Endothelial cell of umbilical vein (primary cell): ENCODE data around the gene ZNF800.

Experiments used
- CTCF ChIP-seq, 2 donors: IDR thresholded peaks; 1 replicate in 1 of 2; 2 replicates in 1 of 2; pipeline ENCODE4 v1.5.1; 2011; ENCODE audit warnings: low read length in 2 of 2, mild to moderate bottlenecking in 2 of 2, moderate library complexity in 2 of 2, control low read depth in 1 of 2, inconsistent platforms in 1 of 2, low read depth in 1 of 2; ENCODE audit not compliant: insufficient read depth in 1 of 2; ENCODE audit errors: extremely low read depth in 1 of 2
- EZH2 ChIP-seq: IDR thresholded peaks from 2 replicates; pipeline ENCODE4 v1.6.1; 2012; ENCODE audit warnings: borderline replicate concordance, low read depth, mild to moderate bottlenecking, moderate library complexity, low read length, inconsistent platforms; ENCODE audit not compliant: severe bottlenecking
- GATA2 ChIP-seq: IDR thresholded peaks from 2 replicates; pipeline ENCODE4 v1.7.0; 2011; ENCODE audit warnings: low read depth, mild to moderate bottlenecking, moderate library complexity, mixed read lengths, low read length; ENCODE audit not compliant: insufficient read length, insufficient read depth
- JUN ChIP-seq: IDR thresholded peaks from 2 replicates; pipeline ENCODE4 v1.6.1; 2011; ENCODE audit warnings: borderline replicate concordance, low read depth; ENCODE audit not compliant: insufficient read length, insufficient read depth
- MAX ChIP-seq: IDR thresholded peaks from 2 replicates; pipeline ENCODE4 v1.6.1; 2011; ENCODE audit not compliant: insufficient read depth, insufficient read length
- POLR2A ChIP-seq: IDR thresholded peaks from 2 replicates; pipeline ENCODE4 v1.6.1; 2012; ENCODE audit warnings: low read depth, mild to moderate bottlenecking, control low read depth, low read length
- POLR2AphosphoS5 ChIP-seq: IDR thresholded peaks from 2 replicates; pipeline ENCODE4 v1.6.1; 2012; ENCODE audit warnings: low read depth, mild to moderate bottlenecking, control low read depth, low read length, moderate library complexity; ENCODE audit not compliant: insufficient read depth

- TF ChIP-seq POLR2A (no peak), EZH2 (no peak), CTCF (IDR thresholded peaks at IDR 0.05; ENCODE audit: extremely low read depth in 1 of 2, insufficient read depth in 1 of 2, low read depth in 1 of 2, low read length in 2 of 2) (no peak), POLR2AphosphoS5 (no peak), GATA2 (no peak), MAX (no peak), JUN (no peak)
Observed at GRCh38 chr7:127415060-127415742, 22.7 kb upstream of the ZNF800 start.
